HepG2 (cell line): ENCODE measurements around the gene PRAC1. TPM values are rescaled to one million over a fixed set of nuclear protein-coding genes. Genes with fewer than 3 reads are reported as not detected.
"Not testable (repeated sequence)": the region's sequence is repeated elsewhere in the genome, so short reads cannot be mapped to it uniquely, and the experiment has no call there.

ENCODE experiments used
- ATAC-seq: fragments of 200-7000 bp; cut with Tn5 transposase; 3 replicates; pipeline ENCODE4 v1.9.1; 2020; ENCODE audit warnings: mild to moderate bottlenecking, moderate library complexity
- BruUV-seq: library from RNA; stranded (reverse); fragments of 400-500 nt; replicated peaks from 2 replicates; lab custom pipeline; 2021; lab: Mats Ljungman, UMichigan
- CTCF ChIA-PET: fragments of 300-600 bp; formaldehyde crosslinking; extraction: SDS; loops from one replicate; lab custom pipeline; 2021; ENCODE audit warnings: low total read pairs, inconsistent platforms, low intra/inter-chr PET ratio; lab: Yijun Ruan, JAX
- POLR2A ChIA-PET: fragments of 350-600 bp; sonication (Branson Sonifier 250); formaldehyde crosslinking; loops from one replicate; lab custom pipeline; 2020; ENCODE audit warnings: antibody characterized with exemption, inconsistent platforms; lab: Yijun Ruan, JAX
- DNase-seq: peaks from one replicate; pipeline ENCODE4 v3.0.0-alpha.2; 2015; ENCODE audit warnings: low spot score
- FAIRE-seq: peaks from 3 replicates; lab custom pipeline; 2011; peaks lifted over from hg19 to GRCh38; lab: Jason Lieb, UNC
- H2AFZ ChIP-seq: one replicate; pipeline ENCODE4 v1.6.1; 2011; ENCODE audit warnings: low read length, inconsistent platforms
- H3K27ac ChIP-seq: fragments of 300-600 bp; 3 replicates; pipeline ENCODE4 v1.8.0; 2011; ENCODE audit warnings: mixed run types, mild to moderate bottlenecking, mixed read lengths, low read length, inconsistent platforms; ENCODE audit not compliant: insufficient read depth; ENCODE audit errors: extremely low read length
- H3K27me3 ChIP-seq, 2 experiments: fragments of 200-600 bp in 1 of 2; 2 replicates in 1 of 2; 3 replicates in 1 of 2; pipeline versions ENCODE4 v1.6.0 to v1.8.0; 2011; ENCODE audit warnings: low read length in 2 of 2, mild to moderate bottlenecking in 2 of 2, moderate library complexity in 2 of 2, inconsistent platforms in 1 of 2; ENCODE audit not compliant: insufficient read depth in 2 of 2, control insufficient read depth in 1 of 2
- H3K36me3 ChIP-seq, 2 experiments: fragments of 200-600 bp in 1 of 2; replicated peaks in 1 of 2; 2 replicates in 1 of 2; 3 replicates in 1 of 2; pipeline versions ENCODE4 v1.5.1 to v1.8.0; 2011; ENCODE audit warnings: low read length in 2 of 2, inconsistent platforms in 1 of 2; ENCODE audit not compliant: insufficient read depth in 2 of 2, control insufficient read depth in 1 of 2
- H3K4me1 ChIP-seq: 2 replicates; pipeline ENCODE4 v1.5.1; 2012; ENCODE audit warnings: low read length, inconsistent platforms; ENCODE audit not compliant: insufficient read depth
- H3K4me2 ChIP-seq: 2 replicates; pipeline ENCODE4 v1.6.0; 2011; ENCODE audit warnings: low read depth, low read length, inconsistent platforms
- H3K4me3 ChIP-seq, 3 experiments: fragments of 200-600 bp in 1 of 3; sonication (generic), shearing (Covaris generic) in 1 of 3; replicated peaks in 1 of 3; 2 replicates each; pipeline ENCODE4 v1.5.1; 2011 to 2016; ENCODE audit warnings: low read length in 3 of 3, inconsistent platforms in 2 of 3, low read depth in 2 of 3, mild to moderate bottlenecking in 2 of 3, control low read depth in 1 of 3, mixed read lengths in 1 of 3; ENCODE audit not compliant: insufficient read depth in 1 of 3
- H3K79me2 ChIP-seq: one replicate; pipeline ENCODE4 v1.6.1; 2011; ENCODE audit warnings: low read length, inconsistent platforms; ENCODE audit not compliant: insufficient read depth
- H3K9ac ChIP-seq: 2 replicates; pipeline ENCODE4 v1.6.0; 2011; ENCODE audit warnings: mild to moderate bottlenecking, low read depth, low read length, inconsistent platforms; ENCODE audit not compliant: insufficient read depth
- H3K9me3 ChIP-seq: 2 replicates; pipeline ENCODE4 v1.5.1; 2012; ENCODE audit warnings: mild to moderate bottlenecking, low read length
- H4K20me1 ChIP-seq: 2 replicates; pipeline ENCODE4 v1.6.0; 2011; ENCODE audit warnings: inconsistent platforms, mild to moderate bottlenecking, low read length, moderate library complexity; ENCODE audit not compliant: insufficient read depth
- CEBPB ChIP-seq: IDR thresholded peaks from 2 replicates; pipeline ENCODE4 v1.6.1; 2011; ENCODE audit warnings: low read depth, low read length, improper control_type of control experiment, borderline replicate concordance
- GABPB1 ChIP-seq: IDR thresholded peaks from 2 replicates; pipeline ENCODE4 v1.6.1; 2016; ENCODE audit warnings: mild to moderate bottlenecking, missing genetic modification reagents, moderate library complexity, missing compliant biosample characterization
- ZNF121 ChIP-seq: sonication (generic); formaldehyde crosslinking; IDR thresholded peaks from 2 replicates; pipeline ENCODE4 v1.5.0; 2020; ENCODE audit warnings: mild to moderate bottlenecking, missing genetic modification reagents
- WGBS: methylation state at CpG from one replicate; pipeline ENCODE4 v1.1.6; 2017; ENCODE audit warnings: low lambda C conversion rate; 5-methylcytosine and 5-hydroxymethylcytosine counted together
- in situ Hi-C: cut with HindIII; loops from 2 replicates; pipeline ENCODE4 v1.10.0; 2017; ENCODE audit warnings: low pct_unique_long_range_greater_than_20kb; ENCODE audit not compliant: extremely low pct_ligation_motif_present
- intact Hi-C: fragments of 100-400 bp; cut with micrococcal nuclease; formaldehyde crosslinking; loops from one replicate; pipeline ENCODE4 v1.10.0; 2022; ENCODE audit not compliant: unreplicated experiment
- polyA plus RNA-seq, 8 experiments: library from polyadenylated mRNA; depleted of rRNA in 3 of 8; stranded (reverse) in 7 of 8; unstranded in 1 of 8; fragments of >200 nt; fragmentation: Illumina TruSeq in 4 of 8; extraction: Trizol in 4 of 8; gene quantifications; 2 replicates each; pipeline versions ENCODE4 v1.2.1 to v1.2.3, GENCODE V29; 2011 to 2016; ENCODE audit warnings: low read depth in 4 of 8, missing spikeins in 1 of 8, mixed read lengths in 1 of 8; ENCODE audit not compliant: insufficient read depth in 1 of 8
- total RNA-seq, 5 experiments: library from RNA; depleted of rRNA; stranded (reverse); fragments of >200 nt; fragmentation: Illumina TruSeq; extraction: Trizol; gene quantifications; 2 replicates each; pipeline ENCODE4 v1.2.3, GENCODE V29; 2016; ENCODE audit warnings: low read depth in 1 of 5

PRAC1 gene
- total and polyA plus RNA-seq, 2 of the 13 experiments (the other 11 are each of a cell fraction or from before 2014, with no cell fraction given): not detected

DNA sequence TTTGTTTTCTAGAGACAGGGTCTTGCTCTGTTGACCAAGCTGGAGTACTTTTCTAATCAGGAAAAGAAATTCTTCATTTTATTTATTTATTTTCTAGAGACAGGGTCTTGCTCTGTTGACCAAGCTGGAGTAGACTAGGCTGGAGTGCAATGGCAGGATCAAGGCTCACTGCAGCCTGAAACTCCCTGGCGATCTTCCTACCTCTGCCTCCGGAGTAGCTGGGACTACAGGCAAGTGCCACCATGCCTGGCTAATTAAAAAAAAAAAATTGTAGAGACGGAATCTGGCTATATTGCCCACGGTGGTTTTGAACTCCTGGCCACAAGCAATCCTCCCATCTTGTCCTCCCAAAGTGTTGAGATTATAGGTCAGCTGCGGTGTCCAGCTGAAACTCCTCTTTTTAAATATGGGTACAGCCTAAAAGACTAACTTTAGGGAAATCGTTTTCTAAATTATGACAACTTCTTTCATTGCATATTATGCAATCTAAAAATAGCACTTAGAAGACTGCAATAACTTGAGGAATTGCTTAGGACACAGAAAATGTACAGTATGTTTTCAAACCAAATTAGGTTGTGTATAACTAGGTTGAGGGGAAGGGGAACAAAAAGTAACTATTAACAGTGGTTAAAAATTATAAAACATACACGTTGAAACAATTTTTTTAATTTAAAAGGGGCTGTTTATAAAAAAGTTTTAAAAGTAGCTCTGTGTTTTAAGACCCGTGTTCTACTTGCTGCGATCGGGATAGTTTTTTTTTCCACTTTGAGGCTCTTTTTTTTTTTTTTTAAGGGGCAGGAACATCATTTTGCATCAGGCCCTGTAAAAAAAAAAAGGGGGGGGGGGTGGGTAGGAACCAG, 4.7 kb downstream of the PRAC1 start:
- H3K9ac ChIP-seq: no peak overlapping the region
- POLR2A ChIA-PET: no interaction called here
- peaks cover 6 to 34% of the 10 kb centered on the region in 2 experiments for H3K27me3 ChIP-seq
- no peak overlapping the region for H3K27ac ChIP-seq
- H3K4me2 ChIP-seq: no peak overlapping the region
- intact Hi-C loops (loop anchor here (1.0 kb wide), 1 partner anchor 13 kb away; no protein-coding TSS in a partner anchor), in situ Hi-C loops (no loop called here)
- BruUV-seq: no TSS peak
- no peak for ATAC-seq
- H3K4me3 ChIP-seq: no peak overlapping the region
- no peak overlapping the region for H2AFZ ChIP-seq
- TF ChIP-seq GABPB1 (CRISPR knock-in tag) (no peak), CEBPB (peak; percentile 44; the same call in 1 of the 2 replicates)
- no peak for DNase-seq
- no peaks in the 10 kb centered on the region for H3K9me3 ChIP-seq
- no peaks in the 10 kb centered on the region for H4K20me1 ChIP-seq
- H3K4me1 ChIP-seq: peaks cover 11% of the 10 kb centered on the region
- CTCF ChIA-PET: no interaction called here
- no peak for FAIRE-seq
- H3K79me2 ChIP-seq: no peaks in the 10 kb centered on the region
- 30% methylated on average over 10 of the region's 10 CpGs for WGBS
- H3K36me3 ChIP-seq: no peaks in the 10 kb centered on the region

DNA sequence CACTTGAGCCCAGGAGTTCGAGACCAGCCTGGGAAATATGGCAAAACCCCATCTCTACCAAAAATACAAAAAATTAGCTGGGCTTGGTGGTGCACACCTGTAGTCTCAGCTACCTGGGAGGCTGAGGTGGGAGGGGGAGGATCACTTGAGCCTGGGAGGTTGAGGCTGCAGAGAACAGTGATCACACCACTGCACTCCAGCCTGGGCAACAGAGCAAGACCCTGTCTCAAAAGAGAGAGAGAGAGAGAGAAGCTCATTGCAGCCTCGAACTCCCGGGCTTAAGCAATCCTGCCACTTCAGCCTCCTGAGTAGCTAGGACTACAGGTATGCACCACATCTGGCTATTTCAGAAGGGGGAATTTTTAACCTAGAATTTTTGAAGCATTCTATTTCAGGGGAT, 5.8 kb downstream of the PRAC1 start:
- POLR2A ChIA-PET, H3K79me2 ChIP-seq, BruUV-seq, CTCF ChIA-PET, H3K27ac ChIP-seq, in situ Hi-C loops, H2AFZ ChIP-seq, DNase-seq, H4K20me1 ChIP-seq, H3K9me3 ChIP-seq, FAIRE-seq, H3K9ac ChIP-seq, H3K36me3 ChIP-seq, ATAC-seq, intact Hi-C loops, H3K4me3 ChIP-seq, H3K4me2 ChIP-seq: not testable (repeated sequence)
- peak; percentile 76 for TF ChIP-seq ZNF121
- Histone ChIP-seq H3K4me1 (peaks cover 11% of the 10 kb centered on the region), H3K27me3 (peaks cover 3 to 30% of the 10 kb centered on the region in 2 experiments; a peak in 4 of 5 replicates)
- 4% methylated on average over 3 of the region's 3 CpGs for WGBS
